OCI-LY1 (cell line): ENCODE results near the gene GBF1.

ENCODE experiments used
- H2AFZ ChIP-seq: fragments of 200-600 bp; sonication (generic), shearing (Covaris generic); 2 replicates; pipeline ENCODE4 v1.6.0; 2014; ENCODE audit warnings: antibody characterized with exemption, mild to moderate bottlenecking, low read length
- H3F3A ChIP-seq: fragments of 200-600 bp; sonication (generic), shearing (Covaris generic); 2 replicates; pipeline ENCODE4 v1.6.0; 2014; ENCODE audit warnings: mild to moderate bottlenecking, antibody characterized with exemption, low read length, moderate library complexity; ENCODE audit not compliant: insufficient read depth
- H3K27ac ChIP-seq: fragments of 200-600 bp; sonication (generic); 2 replicates; pipeline ENCODE4 v1.5.1; 2014; ENCODE audit warnings: low read length, mixed run types, mild to moderate bottlenecking, low read depth; ENCODE audit not compliant: poor library complexity, severe bottlenecking
- H3K27me3 ChIP-seq: fragments of 200-600 bp; sonication (generic); 2 replicates; pipeline ENCODE4 v1.6.0; 2014; ENCODE audit warnings: antibody characterized with exemption, mild to moderate bottlenecking, low read length, moderate library complexity; ENCODE audit not compliant: insufficient read depth
- H3K36me3 ChIP-seq: fragments of 200-600 bp; sonication (generic); 2 replicates; pipeline ENCODE4 v1.6.1; 2014; ENCODE audit warnings: mild to moderate bottlenecking, antibody characterized with exemption, low read length, moderate library complexity, mixed read lengths; ENCODE audit not compliant: insufficient read depth
- H3K4me1 ChIP-seq: fragments of 200-600 bp; sonication (generic); 2 replicates; pipeline ENCODE4 v1.5.1; 2014; ENCODE audit warnings: mild to moderate bottlenecking, low read length, moderate library complexity; ENCODE audit not compliant: insufficient read depth, severe bottlenecking
- H3K4me2 ChIP-seq: fragments of 200-600 bp; sonication (generic), shearing (Covaris generic); 2 replicates; pipeline ENCODE4 v1.6.1; 2014; ENCODE audit warnings: low read length
- H3K4me3 ChIP-seq: fragments of 200-600 bp; sonication (generic); 2 replicates; pipeline ENCODE4 v1.5.1; 2014; ENCODE audit warnings: low read length, low read depth, mild to moderate bottlenecking, mixed read lengths; ENCODE audit not compliant: poor library complexity, severe bottlenecking
- H3K79me2 ChIP-seq: fragments of 200-600 bp; shearing (Covaris generic); 2 replicates; pipeline ENCODE4 v1.6.1; 2016; ENCODE audit warnings: mixed run types, low read length, mixed read lengths; ENCODE audit not compliant: insufficient read depth
- H3K9ac ChIP-seq: fragments of 200-600 bp; sonication (generic), shearing (Covaris generic); 2 replicates; pipeline ENCODE4 v1.6.1; 2014; ENCODE audit warnings: mild to moderate bottlenecking, low read length, mixed read lengths
- H3K9me2 ChIP-seq: fragments of 200-600 bp; sonication (generic), shearing (Covaris generic); 2 replicates; pipeline ENCODE4 v1.6.1; 2014; ENCODE audit warnings: low read depth, mild to moderate bottlenecking, low read length, mixed read lengths
- H3K9me3 ChIP-seq: fragments of 200-600 bp; shearing (Covaris generic); 2 replicates; pipeline ENCODE4 v1.6.1; 2014; ENCODE audit warnings: low read length, mixed read lengths
- H4K20me1 ChIP-seq: fragments of 200-600 bp; sonication (generic), shearing (Covaris generic); 2 replicates; pipeline ENCODE4 v1.6.0; 2016; ENCODE audit warnings: mild to moderate bottlenecking, low read length; ENCODE audit not compliant: insufficient read depth
- CTCF ChIP-seq: fragments of 200-600 bp; sonication (generic), shearing (Covaris generic); IDR thresholded peaks from 2 replicates; pipeline ENCODE4 v1.5.1; 2017; ENCODE audit warnings: mild to moderate bottlenecking, antibody characterized with exemption, low read length, moderate library complexity, mixed read lengths
- EZH2 ChIP-seq: fragments of 200-600 bp; sonication (generic), shearing (Covaris generic); IDR thresholded peaks from 2 replicates; pipeline ENCODE4 v1.8.0; 2017; ENCODE audit warnings: borderline replicate concordance, mixed run types, mild to moderate bottlenecking, antibody characterized with exemption, low read length, moderate library complexity, mixed read lengths

The GBF1 gene

GRCh38 chr10:102332772-102333171 is 87.4 kb downstream of the GBF1 start:
- no peak overlapping the region for H2AFZ ChIP-seq
- H3K4me1 ChIP-seq: no peaks in the 10 kb centered on the region
- H3K9me2 ChIP-seq: no peaks in the 10 kb centered on the region
- no peaks in the 10 kb centered on the region for H4K20me1 ChIP-seq
- H3K36me3 ChIP-seq: no peaks in the 10 kb centered on the region
- H3K4me3 ChIP-seq: no peak overlapping the region
- no peaks in the 10 kb centered on the region for H3K27me3 ChIP-seq
- H3K9ac ChIP-seq: no peak overlapping the region
- no peak overlapping the region for H3K27ac ChIP-seq
- no peak for TF ChIP-seq EZH2
- TF ChIP-seq CTCF: no peak
- H3K9me3 ChIP-seq: no peaks in the 10 kb centered on the region
- no peak overlapping the region for H3K4me2 ChIP-seq
- H3K79me2 ChIP-seq: no peaks in the 10 kb centered on the region
- no peaks in the 10 kb centered on the region for H3F3A ChIP-seq

- H3K4me1 ChIP-seq: no peaks in the 10 kb centered on the region
- H3K9ac ChIP-seq: no peak overlapping the region
- H4K20me1 ChIP-seq: no peaks in the 10 kb centered on the region
- no peaks in the 10 kb centered on the region for H3F3A ChIP-seq
- no peak overlapping the region for H3K27ac ChIP-seq
- no peak overlapping the region for H2AFZ ChIP-seq
- no peaks in the 10 kb centered on the region for H3K9me2 ChIP-seq
- H3K79me2 ChIP-seq: no peaks in the 10 kb centered on the region
- TF ChIP-seq EZH2 (no peak), CTCF (no peak)
- no peak overlapping the region for H3K4me2 ChIP-seq
- H3K36me3 ChIP-seq: no peaks in the 10 kb centered on the region
- H3K9me3 ChIP-seq: no peaks in the 10 kb centered on the region
- H3K27me3 ChIP-seq: no peaks in the 10 kb centered on the region
- H3K4me3 ChIP-seq: no peak overlapping the region
These were observed 88.8 kb downstream of the GBF1 start for GRCh38 chr10:102334101-102334500.

DNA sequence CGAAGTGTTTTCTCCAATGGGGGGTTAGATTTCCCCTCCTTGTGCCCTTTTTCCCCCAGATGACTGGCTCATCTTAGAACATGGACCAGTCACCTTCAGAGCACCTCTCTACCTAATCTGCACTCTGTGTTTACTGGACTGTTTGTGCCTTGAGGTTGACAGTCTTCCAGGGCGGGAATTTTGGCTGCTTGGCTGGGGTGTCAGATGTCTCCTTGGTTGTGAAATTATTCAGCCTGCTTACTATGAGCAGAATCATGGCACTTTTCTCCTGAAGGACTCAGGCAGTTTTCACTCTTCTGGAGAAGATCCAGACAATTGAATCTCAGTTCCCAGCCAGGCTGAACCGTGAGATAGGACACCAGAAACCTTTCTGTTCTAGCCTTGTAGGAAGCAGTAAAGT is 89.9 kb downstream of the GBF1 start:
- Histone ChIP-seq H3F3A (no peaks in the 10 kb centered on the region), H3K9ac (no peak overlapping the region), H4K20me1 (no peaks in the 10 kb centered on the region), H3K9me2 (no peaks in the 10 kb centered on the region), H3K4me1 (no peaks in the 10 kb centered on the region), H3K79me2 (no peaks in the 10 kb centered on the region), H3K36me3 (no peaks in the 10 kb centered on the region), H3K27ac (no peak overlapping the region), H3K9me3 (no peaks in the 10 kb centered on the region), H2AFZ (no peak overlapping the region), H3K4me3 (no peak overlapping the region), H3K4me2 (no peak overlapping the region), H3K27me3 (no peaks in the 10 kb centered on the region)
- no peak for TF ChIP-seq CTCF
- no peak for TF ChIP-seq EZH2
